Measurements from ENCODE around the gene ARL15.

The ARL15 gene

GRCh38 chr5:54326662-54327270 lies 16.4 kb upstream of the ARL15 start:
- no peak overlapping the region for H3K4me3 ChIP-seq (ENCODE audit: low read depth in 1 of 2, low read length in 2 of 2)
- H3K4me2 ChIP-seq (ENCODE audit: insufficient read depth, low read length): no peak overlapping the region
- no peak overlapping the region for H3K9ac ChIP-seq (ENCODE audit: low read depth, low read length)
- no peak overlapping the region for H3K27ac ChIP-seq (ENCODE audit: low read length)
- no peaks in the 10 kb centered on the region for H3K4me1 ChIP-seq (ENCODE audit: insufficient read depth, low read length)
- no peaks in the 10 kb centered on the region for H4K20me1 ChIP-seq (ENCODE audit: insufficient read depth, low read length)
- DNase-seq: no peak
- H3K9me3 ChIP-seq (ENCODE audit: insufficient read depth, low read length, severe bottlenecking): peaks cover 2% of the 10 kb centered on the region
- no peak for TF ChIP-seq EZH2 (IDR thresholded peaks at IDR 0.05; ENCODE audit: borderline replicate concordance, low read depth, low read length, severe bottlenecking)
- TF ChIP-seq, protein P1, sequence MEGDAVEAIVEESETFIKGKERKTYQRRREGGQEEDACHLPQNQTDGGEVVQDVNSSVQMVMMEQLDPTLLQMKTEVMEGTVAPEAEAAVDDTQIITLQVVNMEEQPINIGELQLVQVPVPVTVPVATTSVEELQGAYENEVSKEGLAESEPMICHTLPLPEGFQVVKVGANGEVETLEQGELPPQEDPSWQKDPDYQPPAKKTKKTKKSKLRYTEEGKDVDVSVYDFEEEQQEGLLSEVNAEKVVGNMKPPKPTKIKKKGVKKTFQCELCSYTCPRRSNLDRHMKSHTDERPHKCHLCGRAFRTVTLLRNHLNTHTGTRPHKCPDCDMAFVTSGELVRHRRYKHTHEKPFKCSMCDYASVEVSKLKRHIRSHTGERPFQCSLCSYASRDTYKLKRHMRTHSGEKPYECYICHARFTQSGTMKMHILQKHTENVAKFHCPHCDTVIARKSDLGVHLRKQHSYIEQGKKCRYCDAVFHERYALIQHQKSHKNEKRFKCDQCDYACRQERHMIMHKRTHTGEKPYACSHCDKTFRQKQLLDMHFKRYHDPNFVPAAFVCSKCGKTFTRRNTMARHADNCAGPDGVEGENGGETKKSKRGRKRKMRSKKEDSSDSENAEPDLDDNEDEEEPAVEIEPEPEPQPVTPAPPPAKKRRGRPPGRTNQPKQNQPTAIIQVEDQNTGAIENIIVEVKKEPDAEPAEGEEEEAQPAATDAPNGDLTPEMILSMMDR (IDR thresholded peaks at IDR 0.05; ENCODE audit: borderline replicate concordance, extremely low read depth, low read length, poor library complexity, severe bottlenecking): no peak
- H3K36me3 ChIP-seq (ENCODE audit: insufficient read depth, low read length): no peaks in the 10 kb centered on the region
- H3K79me2 ChIP-seq (ENCODE audit: insufficient read depth, low read length): no peaks in the 10 kb centered on the region
- H2AFZ ChIP-seq (ENCODE audit: low read depth, low read length): no peak overlapping the region
- peaks cover 9% of the 10 kb centered on the region for H3K27me3 ChIP-seq (ENCODE audit: insufficient read depth, low read length, poor library complexity)
- ATAC-seq (ENCODE audit: insufficient read depth, low read depth): no peak

GRCh38 chr5:54325610-54326311 lies 15.4 kb upstream of the ARL15 start:
- Histone ChIP-seq H3K36me3 (ENCODE audit: insufficient read depth, low read length) (no peaks in the 10 kb centered on the region), H3K4me3 (ENCODE audit: low read depth in 1 of 2, low read length in 2 of 2) (no peak overlapping the region), H3K9me3 (ENCODE audit: insufficient read depth, low read length, severe bottlenecking) (no peaks in the 10 kb centered on the region), H4K20me1 (ENCODE audit: insufficient read depth, low read length) (no peaks in the 10 kb centered on the region), H3K9ac (ENCODE audit: low read depth, low read length) (no peak overlapping the region), H2AFZ (ENCODE audit: low read depth, low read length) (no peak overlapping the region), H3K27me3 (ENCODE audit: insufficient read depth, low read length, poor library complexity) (peaks cover 13% of the 10 kb centered on the region), H3K4me2 (ENCODE audit: insufficient read depth, low read length) (no peak overlapping the region), H3K79me2 (ENCODE audit: insufficient read depth, low read length) (no peaks in the 10 kb centered on the region), H3K4me1 (ENCODE audit: insufficient read depth, low read length) (no peaks in the 10 kb centered on the region), H3K27ac (ENCODE audit: low read length) (no peak overlapping the region)
- DNase-seq (no peak), ATAC-seq (ENCODE audit: insufficient read depth, low read depth) (no peak)
- no peak for TF ChIP-seq EZH2 (IDR thresholded peaks at IDR 0.05; ENCODE audit: borderline replicate concordance, low read depth, low read length, severe bottlenecking)
- TF ChIP-seq, protein P1 (IDR thresholded peaks at IDR 0.05; ENCODE audit: borderline replicate concordance, extremely low read depth, low read length, poor library complexity, severe bottlenecking): no peak

- TF ChIP-seq, protein P1 (IDR thresholded peaks at IDR 0.05; ENCODE audit: borderline replicate concordance, extremely low read depth, low read length, poor library complexity, severe bottlenecking): no peak
- no peak for TF ChIP-seq EZH2 (IDR thresholded peaks at IDR 0.05; ENCODE audit: borderline replicate concordance, low read depth, low read length, severe bottlenecking)
- no peaks in the 10 kb centered on the region for H4K20me1 ChIP-seq (ENCODE audit: insufficient read depth, low read length)
- H2AFZ ChIP-seq (ENCODE audit: low read depth, low read length): no peak overlapping the region
- no peak overlapping the region for H3K4me3 ChIP-seq (ENCODE audit: low read depth in 1 of 2, low read length in 2 of 2)
- H3K4me2 ChIP-seq (ENCODE audit: insufficient read depth, low read length): no peak overlapping the region
- H3K9ac ChIP-seq (ENCODE audit: low read depth, low read length): no peak overlapping the region
- no peaks in the 10 kb centered on the region for H3K9me3 ChIP-seq (ENCODE audit: insufficient read depth, low read length, severe bottlenecking)
- no peaks in the 10 kb centered on the region for H3K4me1 ChIP-seq (ENCODE audit: insufficient read depth, low read length)
- no peaks in the 10 kb centered on the region for H3K79me2 ChIP-seq (ENCODE audit: insufficient read depth, low read length)
- peaks cover 13% of the 10 kb centered on the region for H3K27me3 ChIP-seq (ENCODE audit: insufficient read depth, low read length, poor library complexity)
- DNase-seq (no peak), ATAC-seq (ENCODE audit: insufficient read depth, low read depth) (no peak)
- H3K36me3 ChIP-seq (ENCODE audit: insufficient read depth, low read length): no peaks in the 10 kb centered on the region
- H3K27ac ChIP-seq (ENCODE audit: low read length): no peak overlapping the region
These were observed 14.9 kb upstream of the ARL15 start for GRCh38 chr5:54325272-54325609.
